ENCODE results near the gene KRT76.

The KRT76 gene

GRCh38 chr12:52818887-52819420 is 41.8 kb upstream of the KRT76 start:
- H3K36me3 ChIP-seq (ENCODE audit: insufficient read depth, low read length), result no peaks in the 10 kb centered on the region
- no peaks in the 10 kb centered on the region for H3K27me3 ChIP-seq (ENCODE audit: insufficient read depth, low read length)

GRCh38 chr12:52818388-52818787 is 41.2 kb upstream of the KRT76 start:
- 63% methylated on average over 7 of the region's 7 CpGs for WGBS
- H3K27me3 ChIP-seq (ENCODE audit: insufficient read depth, low read length), result no peaks in the 10 kb centered on the region
- no peak overlapping the region for H3K27ac ChIP-seq (ENCODE audit: low read depth, low read length)

More at GRCh38 chr12:52818887-52819420, 41.8 kb upstream of the KRT76 start:
- 78% methylated on average over 7 of the region's 7 CpGs for WGBS
- Histone ChIP-seq H3K9me3 (ENCODE audit: insufficient read depth, low read depth, low read length) (no peaks in the 10 kb centered on the region), H3K4me1 (ENCODE audit: insufficient read depth, low read length) (no peaks in the 10 kb centered on the region), H3K27ac (ENCODE audit: low read depth, low read length) (no peak overlapping the region), H3K4me3 (ENCODE audit: low read length) (no peak overlapping the region), H3K9ac (ENCODE audit: low read depth, low read length) (no peak overlapping the region)

DNA sequence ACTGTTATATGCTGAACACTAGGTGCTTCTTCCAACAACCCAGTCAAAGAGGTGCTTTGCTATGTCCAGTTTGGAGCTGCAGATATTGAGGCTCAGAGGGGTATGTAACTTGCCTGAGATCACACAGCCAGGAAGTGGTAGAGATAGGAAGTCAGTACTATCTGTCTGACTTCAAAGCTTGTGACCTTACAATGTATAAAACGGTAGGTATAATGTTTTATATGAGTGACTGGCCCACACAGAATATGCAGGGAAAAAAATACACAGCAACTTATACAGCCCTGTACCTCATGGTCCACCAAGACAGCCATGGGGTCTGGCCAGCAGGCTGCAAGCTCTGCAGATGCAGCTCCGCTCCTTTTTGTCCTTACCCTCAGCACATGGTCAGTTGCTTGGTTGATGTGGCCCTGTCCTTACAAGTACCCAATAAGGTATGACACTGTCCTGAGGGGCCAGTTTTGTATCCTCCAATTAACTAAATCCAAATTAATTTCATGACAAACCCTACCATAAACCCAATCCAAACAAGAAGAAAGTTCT is 40.6 kb upstream of the KRT76 start:
- H3K27me3 ChIP-seq (ENCODE audit: insufficient read depth, low read length), result no peaks in the 10 kb centered on the region

More at GRCh38 chr12:52818388-52818787, 41.2 kb upstream of the KRT76 start:
- H3K9me3 ChIP-seq (ENCODE audit: insufficient read depth, low read depth, low read length), result no peaks in the 10 kb centered on the region
- no peaks in the 10 kb centered on the region for H3K4me1 ChIP-seq (ENCODE audit: insufficient read depth, low read length)
- H3K9ac ChIP-seq (ENCODE audit: low read depth, low read length), result no peak overlapping the region
- no peaks in the 10 kb centered on the region for H3K36me3 ChIP-seq (ENCODE audit: insufficient read depth, low read length)
- H3K4me3 ChIP-seq (ENCODE audit: low read length), result no peak overlapping the region

GRCh38 chr12:52817003-52817698 is 40.0 kb upstream of the KRT76 start:
- no peaks in the 10 kb centered on the region for H3K27me3 ChIP-seq (ENCODE audit: insufficient read depth, low read length)
- H3K36me3 ChIP-seq (ENCODE audit: insufficient read depth, low read length), result no peaks in the 10 kb centered on the region
- H3K4me1 ChIP-seq (ENCODE audit: insufficient read depth, low read length), result no peaks in the 10 kb centered on the region
- H3K9ac ChIP-seq (ENCODE audit: low read depth, low read length), result no peak overlapping the region
- no peak overlapping the region for H3K4me3 ChIP-seq (ENCODE audit: low read length)
- WGBS, result 91% methylated on average over 8 of the region's 8 CpGs
- no peaks in the 10 kb centered on the region for H3K9me3 ChIP-seq (ENCODE audit: insufficient read depth, low read depth, low read length)
- no peak overlapping the region for H3K27ac ChIP-seq (ENCODE audit: low read depth, low read length)

More for the DNA sequence above, 40.6 kb upstream of the KRT76 start:
- WGBS, result 96% methylated on average over 2 of the region's 2 CpGs
- Histone ChIP-seq H3K36me3 (ENCODE audit: insufficient read depth, low read length) (no peaks in the 10 kb centered on the region), H3K27ac (ENCODE audit: low read depth, low read length) (no peak overlapping the region), H3K4me1 (ENCODE audit: insufficient read depth, low read length) (no peaks in the 10 kb centered on the region), H3K9me3 (ENCODE audit: insufficient read depth, low read depth, low read length) (no peaks in the 10 kb centered on the region), H3K4me3 (ENCODE audit: low read length) (no peak overlapping the region), H3K9ac (ENCODE audit: low read depth, low read length) (no peak overlapping the region)

- 95% methylated on average over 8 of the region's 9 CpGs for WGBS
- H3K27ac ChIP-seq (ENCODE audit: low read depth, low read length), result no peak overlapping the region
- H3K4me1 ChIP-seq (ENCODE audit: insufficient read depth, low read length), result no peaks in the 10 kb centered on the region
- no peaks in the 10 kb centered on the region for H3K27me3 ChIP-seq (ENCODE audit: insufficient read depth, low read length)
- H3K36me3 ChIP-seq (ENCODE audit: insufficient read depth, low read length), result no peaks in the 10 kb centered on the region
- no peak overlapping the region for H3K4me3 ChIP-seq (ENCODE audit: low read length)
- H3K9ac ChIP-seq (ENCODE audit: low read depth, low read length), result no peak overlapping the region
- no peaks in the 10 kb centered on the region for H3K9me3 ChIP-seq (ENCODE audit: insufficient read depth, low read depth, low read length)
Observed at GRCh38 chr12:52815676-52816588, 38.8 kb upstream of the KRT76 start.

DNA sequence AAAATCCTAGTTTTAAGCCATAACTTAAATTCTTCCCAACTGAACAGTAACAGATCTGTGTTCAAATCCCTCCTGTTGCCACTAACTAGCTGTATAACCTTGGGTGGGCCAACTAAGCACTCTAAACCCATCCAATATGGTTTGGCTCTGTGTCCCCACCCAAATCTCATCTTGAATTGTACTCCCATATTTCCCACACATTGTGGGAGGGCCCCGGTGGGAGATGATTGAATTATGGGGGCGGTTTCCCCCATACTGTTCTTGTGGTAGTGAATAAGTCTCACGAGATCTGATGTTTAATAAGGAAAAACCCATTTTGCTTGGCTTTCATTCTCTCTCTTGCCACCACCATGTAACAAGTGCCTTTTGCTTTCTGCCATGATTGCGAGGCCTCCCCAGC is 38.0 kb upstream of the KRT76 start:
- 84% methylated on average over 2 of the region's 4 CpGs for WGBS
- Histone ChIP-seq H3K27me3 (ENCODE audit: insufficient read depth, low read length) (no peaks in the 10 kb centered on the region), H3K27ac (ENCODE audit: low read depth, low read length) (no peak overlapping the region)

GRCh38 chr12:52814710-52815155 is 37.6 kb upstream of the KRT76 start:
- 83% methylated on average over 4 of the region's 4 CpGs for WGBS

More for the DNA sequence above, 38.0 kb upstream of the KRT76 start:
- H3K9ac ChIP-seq (ENCODE audit: low read depth, low read length), result no peak overlapping the region
- H3K9me3 ChIP-seq (ENCODE audit: insufficient read depth, low read depth, low read length), result no peaks in the 10 kb centered on the region
- H3K4me3 ChIP-seq (ENCODE audit: low read length), result no peak overlapping the region
- H3K36me3 ChIP-seq (ENCODE audit: insufficient read depth, low read length), result no peaks in the 10 kb centered on the region
- no peaks in the 10 kb centered on the region for H3K4me1 ChIP-seq (ENCODE audit: insufficient read depth, low read length)

GRCh38 chr12:52813885-52814709 is 37.0 kb upstream of the KRT76 start, which contains the start of gene KRT4:
KRT4 (minus strand) TSS chr12:52814116; CDS start chr12:52814058, 58 bp downstream.
- no peaks in the 10 kb centered on the region for H3K9me3 ChIP-seq (ENCODE audit: insufficient read depth, low read depth, low read length)
- H3K27ac ChIP-seq (ENCODE audit: low read depth, low read length), result no peak within 1 kb of the TSS
- H3K27me3 ChIP-seq (ENCODE audit: insufficient read depth, low read length), result no peaks in the 10 kb centered on the region
- H3K9ac ChIP-seq (ENCODE audit: low read depth, low read length), result no peak within 1 kb of the TSS
- 93% methylated on average over 15 of the region's 15 CpGs for WGBS
- no peak within 1 kb of the TSS for H3K4me3 ChIP-seq (ENCODE audit: low read length)
- no peaks in the 10 kb centered on the region for H3K36me3 ChIP-seq (ENCODE audit: insufficient read depth, low read length)
- H3K4me1 ChIP-seq (ENCODE audit: insufficient read depth, low read length), result no peaks in the 10 kb centered on the region

More at GRCh38 chr12:52814710-52815155, 37.6 kb upstream of the KRT76 start:
- no peaks in the 10 kb centered on the region for H3K4me1 ChIP-seq (ENCODE audit: insufficient read depth, low read length)
- H3K36me3 ChIP-seq (ENCODE audit: insufficient read depth, low read length), result no peaks in the 10 kb centered on the region
- no peaks in the 10 kb centered on the region for H3K9me3 ChIP-seq (ENCODE audit: insufficient read depth, low read depth, low read length)
- no peaks in the 10 kb centered on the region for H3K27me3 ChIP-seq (ENCODE audit: insufficient read depth, low read length)
- H3K27ac ChIP-seq (ENCODE audit: low read depth, low read length), result no peak overlapping the region
- H3K4me3 ChIP-seq (ENCODE audit: low read length), result no peak overlapping the region
- H3K9ac ChIP-seq (ENCODE audit: low read depth, low read length), result no peak overlapping the region

DNA sequence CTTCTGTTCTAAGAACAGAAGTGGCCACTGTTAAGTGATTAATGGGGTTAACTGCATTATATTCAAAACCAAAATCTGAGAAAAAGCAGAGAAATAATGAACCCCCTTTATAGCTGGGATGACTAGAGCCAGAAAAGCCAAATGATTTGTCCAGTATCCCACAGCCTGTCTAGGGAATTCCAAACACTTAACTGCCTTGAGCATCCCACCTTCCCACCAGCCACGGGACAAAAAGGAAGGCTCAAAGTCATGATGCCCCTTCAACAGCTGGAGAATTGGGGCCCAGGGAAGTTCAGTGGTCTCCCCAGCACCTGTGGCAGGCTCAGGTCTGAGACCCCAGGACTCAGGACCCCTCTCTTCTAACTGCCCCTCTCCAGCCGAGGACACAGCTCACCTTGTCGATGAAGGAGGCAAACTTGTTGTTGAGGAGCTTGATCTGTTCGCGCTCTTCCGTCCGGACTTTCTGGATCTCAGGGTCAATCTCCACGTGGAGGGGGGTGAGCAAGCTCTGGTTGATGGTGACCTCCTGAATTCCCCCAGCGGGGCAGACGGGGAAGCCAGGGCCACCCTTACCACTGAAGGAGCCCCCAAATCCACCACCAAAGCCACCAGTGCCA is 36.2 kb upstream of the KRT76 start:
- no peaks in the 10 kb centered on the region for H3K27me3 ChIP-seq (ENCODE audit: insufficient read depth, low read length)
- no peak overlapping the region for H3K27ac ChIP-seq (ENCODE audit: low read depth, low read length)
- no peaks in the 10 kb centered on the region for H3K4me1 ChIP-seq (ENCODE audit: insufficient read depth, low read length)
- 95% methylated on average over 10 of the region's 10 CpGs for WGBS
- no peak overlapping the region for H3K9ac ChIP-seq (ENCODE audit: low read depth, low read length)
- no peaks in the 10 kb centered on the region for H3K9me3 ChIP-seq (ENCODE audit: insufficient read depth, low read depth, low read length)
- H3K4me3 ChIP-seq (ENCODE audit: low read length), result no peak overlapping the region
- no peaks in the 10 kb centered on the region for H3K36me3 ChIP-seq (ENCODE audit: insufficient read depth, low read length)

GRCh38 chr12:52812749-52813148 is 35.6 kb upstream of the KRT76 start:
- 86% methylated on average over 3 of the region's 3 CpGs for WGBS

More at GRCh38 chr12:52812749-52813148, 35.6 kb upstream of the KRT76 start:
- H3K9ac ChIP-seq (ENCODE audit: low read depth, low read length), result no peak overlapping the region
- H3K4me1 ChIP-seq (ENCODE audit: insufficient read depth, low read length), result no peaks in the 10 kb centered on the region
- H3K4me3 ChIP-seq (ENCODE audit: low read length), result no peak overlapping the region
- H3K27me3 ChIP-seq (ENCODE audit: insufficient read depth, low read length), result no peaks in the 10 kb centered on the region
- no peaks in the 10 kb centered on the region for H3K36me3 ChIP-seq (ENCODE audit: insufficient read depth, low read length)
- no peaks in the 10 kb centered on the region for H3K9me3 ChIP-seq (ENCODE audit: insufficient read depth, low read depth, low read length)
- H3K27ac ChIP-seq (ENCODE audit: low read depth, low read length), result no peak overlapping the region
